OCI-LY3 (cell line): Measurements from ENCODE around the gene EDN1.

Source experiments
- H2AFZ ChIP-seq: fragments of 200-600, 300-600 bp; shearing (Covaris generic); 2 replicates; pipeline ENCODE4 v1.6.0; 2014; ENCODE audit warnings: antibody characterized with exemption, low read depth, low read length
- H3K27ac ChIP-seq: fragments of 200-600, 300-600 bp; sonication (generic); 2 replicates; pipeline ENCODE4 v1.5.1; 2014; ENCODE audit warnings: mild to moderate bottlenecking, low read length, moderate library complexity, mixed read lengths
- H3K27me3 ChIP-seq: fragments of 200-600, 300-600 bp; sonication (generic); 2 replicates; pipeline ENCODE4 v1.6.1; 2014; ENCODE audit warnings: low read depth, low read length, mixed read lengths
- H3K36me3 ChIP-seq: fragments of 200-600, 300-600 bp; sonication (generic); replicated peaks from 2 replicates; pipeline ENCODE3; 2014; ENCODE audit warnings: low read depth, low read length, mixed read lengths
- H3K4me1 ChIP-seq: fragments of 300-600, 200-600 bp; sonication (generic); 2 replicates; pipeline ENCODE4 v1.6.1; 2014; ENCODE audit warnings: low read length, mixed read lengths
- H3K4me2 ChIP-seq: fragments of 200-600, 300-600 bp; sonication (generic); 2 replicates; pipeline ENCODE4 v1.6.1; 2014; ENCODE audit warnings: low read length, mixed read lengths
- H3K4me3 ChIP-seq: fragments of 300-600, 200-600 bp; sonication (generic); 2 replicates; pipeline ENCODE4 v1.5.1; 2014; ENCODE audit warnings: antibody characterized with exemption, mild to moderate bottlenecking, low read length, moderate library complexity
- H3K79me2 ChIP-seq: fragments of 300-600, 200-600 bp; shearing (Covaris generic); 2 replicates; pipeline ENCODE4 v1.6.1; 2014; ENCODE audit warnings: mild to moderate bottlenecking, low read length, mixed read lengths
- H3K9ac ChIP-seq: fragments of 300-600, 200-600 bp; shearing (Covaris generic); 2 replicates; pipeline ENCODE4 v1.6.0; 2014; ENCODE audit warnings: mild to moderate bottlenecking, low read length, moderate library complexity
- H3K9me3 ChIP-seq: fragments of 200-600, 300-600 bp; shearing (Covaris generic); 2 replicates; pipeline ENCODE4 v1.6.1; 2014; ENCODE audit warnings: low read length, mixed read lengths; ENCODE audit not compliant: insufficient read depth
- H4K20me1 ChIP-seq: fragments of 200-600, 300-600 bp; sonication (generic); 2 replicates; pipeline ENCODE4 v1.6.1; 2016; ENCODE audit warnings: low read length, mixed read lengths; ENCODE audit not compliant: insufficient read depth
- EZH2phosphoT487 ChIP-seq: fragments of 200-600 bp; shearing (Covaris generic); IDR thresholded peaks from 2 replicates; pipeline ENCODE4 v1.6.1; 2018; ENCODE audit warnings: antibody characterized with exemption, mixed run types, low read depth
- TF ChIP-seq, protein P1 (sequence below): fragments of 200-600, 300-600 bp; sonication (generic); IDR thresholded peaks from 2 replicates; pipeline ENCODE4 v1.5.1; 2014; ENCODE audit warnings: antibody characterized with exemption, low read length, low read depth

EDN1 gene

DNA sequence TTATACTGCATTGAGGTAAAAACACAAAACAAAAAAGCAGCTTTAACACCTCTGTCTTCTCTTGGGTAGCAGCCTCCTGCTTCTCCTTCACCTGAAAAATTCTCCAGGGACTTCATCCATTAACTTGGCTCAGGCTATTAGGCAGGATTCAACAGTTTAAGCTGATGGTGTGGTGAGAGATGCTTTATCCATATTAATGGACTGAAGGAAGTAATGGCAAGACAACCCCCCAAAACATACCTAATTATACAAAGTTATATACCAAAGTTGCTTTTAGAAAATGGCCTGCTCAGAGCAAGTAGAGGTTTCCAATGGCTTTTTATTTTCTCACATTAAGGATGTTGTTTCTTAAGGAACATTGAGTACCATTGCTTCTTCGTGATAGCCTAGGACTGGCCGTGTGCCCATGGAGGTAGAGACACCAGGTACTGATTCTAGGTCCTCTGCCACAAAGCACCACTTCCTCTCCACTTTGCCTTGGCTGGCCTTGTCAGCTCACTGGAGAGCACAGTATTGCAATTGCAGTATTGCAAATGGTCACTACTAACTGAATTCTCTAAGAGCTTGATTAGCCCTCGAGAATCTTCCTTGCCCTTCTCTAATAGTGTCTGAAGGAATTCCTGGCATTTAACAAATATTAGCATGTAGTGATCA is 7.3 kb downstream of the EDN1 start:
- Histone ChIP-seq H3K79me2 (no peaks in the 10 kb centered on the region), H3K27me3 (peaks cover 17% of the 10 kb centered on the region)
- TF ChIP-seq, protein P1, sequence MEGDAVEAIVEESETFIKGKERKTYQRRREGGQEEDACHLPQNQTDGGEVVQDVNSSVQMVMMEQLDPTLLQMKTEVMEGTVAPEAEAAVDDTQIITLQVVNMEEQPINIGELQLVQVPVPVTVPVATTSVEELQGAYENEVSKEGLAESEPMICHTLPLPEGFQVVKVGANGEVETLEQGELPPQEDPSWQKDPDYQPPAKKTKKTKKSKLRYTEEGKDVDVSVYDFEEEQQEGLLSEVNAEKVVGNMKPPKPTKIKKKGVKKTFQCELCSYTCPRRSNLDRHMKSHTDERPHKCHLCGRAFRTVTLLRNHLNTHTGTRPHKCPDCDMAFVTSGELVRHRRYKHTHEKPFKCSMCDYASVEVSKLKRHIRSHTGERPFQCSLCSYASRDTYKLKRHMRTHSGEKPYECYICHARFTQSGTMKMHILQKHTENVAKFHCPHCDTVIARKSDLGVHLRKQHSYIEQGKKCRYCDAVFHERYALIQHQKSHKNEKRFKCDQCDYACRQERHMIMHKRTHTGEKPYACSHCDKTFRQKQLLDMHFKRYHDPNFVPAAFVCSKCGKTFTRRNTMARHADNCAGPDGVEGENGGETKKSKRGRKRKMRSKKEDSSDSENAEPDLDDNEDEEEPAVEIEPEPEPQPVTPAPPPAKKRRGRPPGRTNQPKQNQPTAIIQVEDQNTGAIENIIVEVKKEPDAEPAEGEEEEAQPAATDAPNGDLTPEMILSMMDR: no peak
- no peak for TF ChIP-seq EZH2phosphoT487

DNA sequence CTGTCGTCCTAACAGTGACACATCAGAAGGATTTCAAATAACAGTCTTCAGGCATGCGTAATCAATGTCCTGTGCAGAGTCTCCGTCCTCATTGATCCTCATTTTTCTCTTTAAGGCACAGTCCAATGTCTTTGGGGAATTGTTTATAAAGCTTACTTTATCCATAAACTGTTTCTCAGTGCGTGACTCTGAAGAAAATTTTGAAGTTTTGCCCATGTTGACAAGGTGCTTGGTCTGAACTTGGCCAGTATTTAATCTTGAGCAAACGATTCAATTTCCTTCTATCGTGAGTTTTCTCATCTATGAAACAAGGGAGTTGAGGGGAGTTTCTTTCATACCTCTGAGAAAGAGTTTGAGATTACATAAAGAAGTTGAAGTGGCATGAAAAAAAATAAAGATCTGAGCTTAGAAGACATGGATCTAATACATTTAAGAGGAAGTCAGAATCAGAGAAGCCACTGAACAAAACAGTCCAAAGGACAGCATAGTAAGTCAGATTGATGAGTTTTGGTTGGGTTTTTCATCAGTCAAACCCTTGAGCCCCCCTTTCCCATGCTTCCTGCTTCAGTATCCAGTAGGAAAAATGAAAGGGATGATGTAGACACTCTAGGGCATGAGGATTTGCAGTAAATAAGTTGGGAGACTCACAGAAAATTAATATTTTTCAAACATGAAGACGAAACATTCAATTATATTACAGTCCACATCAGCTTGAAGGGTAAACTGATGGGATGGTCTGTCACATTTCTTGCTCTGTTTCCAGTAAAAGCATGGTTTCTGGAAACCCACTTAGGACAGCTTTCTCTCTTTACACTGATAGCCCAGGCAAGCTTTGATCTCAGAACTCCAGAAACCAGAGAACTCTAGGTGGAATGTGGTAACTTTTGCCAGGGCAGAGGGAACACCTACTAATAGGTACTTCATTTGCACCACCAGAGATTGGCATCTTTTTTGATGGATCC is 8.1 kb downstream of the EDN1 start:
- Histone ChIP-seq H4K20me1 (no peaks in the 10 kb centered on the region), H3K27ac (no peak overlapping the region), H3K4me2 (no peak overlapping the region), H3K36me3 (no peaks in the 10 kb centered on the region), H3K27me3 (peaks cover 8% of the 10 kb centered on the region; the same call in 1 of the 2 replicates), H2AFZ (no peak overlapping the region), H3K79me2 (no peaks in the 10 kb centered on the region), H3K4me3 (no peak overlapping the region), H3K9ac (no peak overlapping the region), H3K9me3 (no peaks in the 10 kb centered on the region), H3K4me1 (no peaks in the 10 kb centered on the region)
- TF ChIP-seq EZH2phosphoT487: no peak
- TF ChIP-seq, protein P1: no peak

More for the DNA sequence above, 7.3 kb downstream of the EDN1 start:
- H3K4me3 ChIP-seq: no peak overlapping the region
- H3K36me3 ChIP-seq: no peaks in the 10 kb centered on the region
- H3K4me1 ChIP-seq: no peaks in the 10 kb centered on the region
- H3K9ac ChIP-seq: no peak overlapping the region
- no peak overlapping the region for H3K27ac ChIP-seq
- H2AFZ ChIP-seq: no peak overlapping the region
- H4K20me1 ChIP-seq: no peaks in the 10 kb centered on the region
- H3K9me3 ChIP-seq: no peaks in the 10 kb centered on the region
- no peak overlapping the region for H3K4me2 ChIP-seq

DNA sequence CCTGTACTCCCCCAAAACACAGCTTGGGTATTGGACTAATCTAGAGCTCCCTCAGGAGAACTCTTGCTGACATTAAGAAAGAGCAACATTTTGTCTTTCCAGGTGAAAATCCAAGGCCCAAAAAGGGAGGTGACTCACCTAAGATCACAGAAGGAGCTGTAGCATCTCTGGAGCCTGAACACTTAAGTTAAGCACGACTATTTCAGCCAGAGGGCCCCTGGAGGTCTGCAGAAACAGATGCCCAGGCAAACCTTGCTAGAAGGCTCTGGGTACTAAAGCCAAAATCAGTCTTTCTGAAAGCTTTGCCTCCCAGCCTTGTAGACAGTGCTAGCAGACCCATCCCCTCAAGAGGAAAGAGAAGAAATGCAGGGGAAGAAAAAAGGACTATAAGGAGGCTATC is 8.8 kb downstream of the EDN1 start:
- TF ChIP-seq, protein P1: no peak
- no peak for TF ChIP-seq EZH2phosphoT487
- Histone ChIP-seq H3K27me3 (peaks cover 5% of the 10 kb centered on the region; the same call in 1 of the 2 replicates), H3K4me1 (no peaks in the 10 kb centered on the region), H3K4me3 (no peak overlapping the region), H4K20me1 (no peaks in the 10 kb centered on the region), H3K9ac (no peak overlapping the region), H2AFZ (no peak overlapping the region), H3K79me2 (no peaks in the 10 kb centered on the region), H3K9me3 (no peaks in the 10 kb centered on the region), H3K4me2 (no peak overlapping the region), H3K27ac (no peak overlapping the region), H3K36me3 (no peaks in the 10 kb centered on the region)

DNA sequence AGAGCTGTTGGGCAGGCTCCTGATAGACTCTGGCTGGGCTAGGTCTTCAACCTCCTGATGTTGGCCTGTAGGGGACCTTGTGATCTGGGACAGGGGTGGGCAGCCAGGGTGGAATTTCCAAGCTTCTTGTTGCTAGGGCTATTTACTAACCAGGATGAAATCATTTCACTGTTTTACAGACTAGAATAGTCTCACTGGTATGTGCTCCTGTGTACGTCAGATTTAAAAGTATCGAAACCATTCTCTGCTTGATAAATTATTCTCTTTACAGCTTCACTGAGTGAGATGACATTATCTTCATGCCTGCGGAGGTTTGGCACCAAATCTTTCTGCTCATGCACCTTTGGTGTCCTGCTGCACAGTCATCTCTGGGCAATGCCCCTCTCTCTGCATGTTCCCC is 10.9 kb downstream of the EDN1 start:
- H3K9me3 ChIP-seq: no peaks in the 10 kb centered on the region
- no peak overlapping the region for H3K27ac ChIP-seq
- H3K79me2 ChIP-seq: no peaks in the 10 kb centered on the region
- no peak overlapping the region for H2AFZ ChIP-seq
- no peak overlapping the region for H3K9ac ChIP-seq
- no peaks in the 10 kb centered on the region for H3K4me1 ChIP-seq
- H3K4me2 ChIP-seq: no peak overlapping the region
- no peaks in the 10 kb centered on the region for H3K36me3 ChIP-seq
- H3K27me3 ChIP-seq: no peaks in the 10 kb centered on the region
- H3K4me3 ChIP-seq: no peak overlapping the region
- TF ChIP-seq, protein P1: no peak
- TF ChIP-seq EZH2phosphoT487: no peak
- no peaks in the 10 kb centered on the region for H4K20me1 ChIP-seq
